Dermis blood vessel endothelial cell (primary cell): ENCODE measurements around the gene BACH2. TPM values are rescaled to one million over a fixed set of nuclear protein-coding genes. Genes with fewer than 3 reads are reported as not detected.
"Not testable (repeated sequence)": the region's sequence is repeated elsewhere in the genome, so short reads cannot be mapped to it uniquely, and the experiment has no call there.

Experiments
- DNase-seq: peaks from one replicate; pipeline ENCODE4 v3.0.0; 2010
- total RNA-seq: library from RNA; depleted of rRNA; stranded (reverse); fragments of >200 nt; gene quantifications from 2 replicates; pipeline ENCODE4 v1.2.3, GENCODE V29; 2014

Gene BACH2
- total RNA-seq, 1 donor from 2014 or later = 1.2 TPM

DNA sequence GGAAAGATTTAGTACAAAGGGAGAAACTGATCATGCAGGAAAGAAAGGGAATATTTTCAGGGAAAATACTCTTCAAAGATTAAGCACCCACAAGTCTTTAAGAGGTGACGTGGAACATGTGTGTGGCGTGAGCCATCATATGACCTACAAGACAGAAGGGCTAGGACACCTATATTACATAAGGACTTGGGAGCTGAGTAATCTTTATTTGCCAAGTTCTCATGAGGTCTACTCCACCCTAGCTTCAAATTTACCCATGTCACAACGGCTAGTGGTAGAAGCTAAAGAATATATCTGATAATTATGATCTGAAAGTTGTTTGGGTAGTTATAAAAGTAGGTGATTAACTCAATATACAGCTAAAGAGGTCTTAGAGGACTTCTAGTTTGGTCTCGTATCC lies 234.6 kb downstream of the BACH2 start:
- no peak for DNase-seq

DNA sequence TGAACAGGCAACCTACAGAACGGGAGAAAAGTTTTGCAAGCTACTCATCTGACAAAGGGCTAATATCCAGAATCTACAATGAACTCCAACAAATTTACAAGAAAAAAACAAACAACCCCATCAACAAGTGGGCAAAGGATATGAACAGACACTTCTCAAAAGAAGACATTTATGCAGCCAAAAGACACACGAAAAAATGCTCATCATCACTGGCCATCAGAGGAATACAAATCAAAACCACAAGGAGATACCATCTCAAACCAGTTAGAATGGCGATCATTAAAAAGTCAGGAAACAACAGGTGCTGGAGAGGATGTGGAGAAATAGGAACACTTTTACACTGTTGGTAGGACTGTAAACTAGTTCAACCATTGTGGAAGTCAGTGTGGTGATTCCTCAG lies 237.5 kb downstream of the BACH2 start:
- DNase-seq = not testable (repeated sequence)

DNA sequence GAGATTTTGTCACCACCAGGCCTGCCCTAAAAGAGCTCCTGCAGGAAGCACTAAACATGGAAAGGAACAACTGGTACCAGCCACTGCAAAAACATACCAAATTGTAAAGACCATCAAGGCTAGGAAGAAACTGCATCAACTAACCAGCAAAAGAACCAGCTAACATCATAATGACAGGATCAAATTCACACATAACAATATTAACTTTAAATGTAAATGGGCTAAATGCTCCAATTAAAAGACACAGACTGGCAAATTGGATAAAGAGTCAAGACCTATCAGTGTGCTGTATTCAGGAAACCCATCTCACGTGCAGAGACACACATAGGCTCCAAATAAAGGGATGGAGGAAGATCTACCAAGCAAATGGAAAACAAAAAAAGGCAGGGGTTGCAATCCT lies 240.7 kb downstream of the BACH2 start:
- DNase-seq = not testable (repeated sequence)

DNA sequence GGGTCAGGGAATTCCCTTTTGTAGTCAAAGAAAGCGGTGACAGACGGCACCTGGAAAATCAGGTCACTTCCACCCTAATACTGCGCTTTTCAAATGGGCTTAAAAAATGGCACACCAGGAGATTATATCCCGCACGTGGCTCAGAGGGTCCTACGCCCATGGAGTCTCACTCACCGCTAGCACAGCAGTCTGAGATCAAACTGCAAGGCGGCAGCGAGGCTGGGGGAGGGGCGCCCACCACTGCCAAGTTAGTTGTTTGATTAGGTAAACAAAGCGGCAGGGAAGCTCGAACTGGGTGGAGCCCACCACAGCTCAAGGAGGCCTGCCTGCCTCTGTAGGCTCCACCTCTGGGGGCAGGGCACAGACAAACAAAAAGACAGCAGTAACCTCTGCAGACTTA lies 242.4 kb downstream of the BACH2 start:
- DNase-seq = not testable (repeated sequence)

DNA sequence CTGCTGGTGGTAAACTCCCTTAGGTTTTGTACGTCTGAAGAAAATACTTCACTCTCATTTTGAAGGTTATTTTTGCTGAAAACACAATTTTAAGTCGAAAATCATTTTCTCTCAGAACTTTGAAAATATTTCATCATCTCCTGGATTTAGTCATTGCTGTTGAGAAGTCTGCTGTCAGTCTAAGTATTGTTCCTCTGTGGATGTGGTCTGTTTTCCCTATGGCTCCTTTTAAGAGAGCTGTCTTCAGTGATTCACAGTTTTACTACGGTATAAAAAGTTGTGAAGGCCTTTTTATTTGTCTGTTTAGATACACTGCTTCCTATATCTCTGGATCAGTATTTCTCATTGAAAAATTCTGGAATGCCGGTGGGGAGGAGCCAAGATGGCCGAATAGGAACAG lies 243.0 kb downstream of the BACH2 start:
- no peak for DNase-seq

DNA sequence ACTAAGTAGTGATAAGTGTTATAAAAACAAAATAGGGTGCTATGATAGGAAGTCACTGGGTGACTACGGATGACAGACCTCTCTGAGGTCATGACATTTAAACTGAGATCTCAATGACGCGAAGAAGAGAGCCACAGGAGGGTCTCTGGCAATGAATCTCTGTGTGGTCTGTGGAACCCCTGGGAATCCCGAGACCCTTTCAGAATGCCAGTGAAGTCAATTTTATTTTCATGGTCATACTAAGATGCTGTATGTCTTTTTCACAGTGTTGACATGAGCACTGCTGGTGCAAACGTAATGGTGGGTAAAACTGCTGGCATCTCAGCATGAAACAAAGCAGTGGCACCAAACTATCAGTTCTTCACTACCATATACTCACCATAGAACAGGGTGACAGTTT lies 247.3 kb downstream of the BACH2 start:
- DNase-seq = no peak

DNA sequence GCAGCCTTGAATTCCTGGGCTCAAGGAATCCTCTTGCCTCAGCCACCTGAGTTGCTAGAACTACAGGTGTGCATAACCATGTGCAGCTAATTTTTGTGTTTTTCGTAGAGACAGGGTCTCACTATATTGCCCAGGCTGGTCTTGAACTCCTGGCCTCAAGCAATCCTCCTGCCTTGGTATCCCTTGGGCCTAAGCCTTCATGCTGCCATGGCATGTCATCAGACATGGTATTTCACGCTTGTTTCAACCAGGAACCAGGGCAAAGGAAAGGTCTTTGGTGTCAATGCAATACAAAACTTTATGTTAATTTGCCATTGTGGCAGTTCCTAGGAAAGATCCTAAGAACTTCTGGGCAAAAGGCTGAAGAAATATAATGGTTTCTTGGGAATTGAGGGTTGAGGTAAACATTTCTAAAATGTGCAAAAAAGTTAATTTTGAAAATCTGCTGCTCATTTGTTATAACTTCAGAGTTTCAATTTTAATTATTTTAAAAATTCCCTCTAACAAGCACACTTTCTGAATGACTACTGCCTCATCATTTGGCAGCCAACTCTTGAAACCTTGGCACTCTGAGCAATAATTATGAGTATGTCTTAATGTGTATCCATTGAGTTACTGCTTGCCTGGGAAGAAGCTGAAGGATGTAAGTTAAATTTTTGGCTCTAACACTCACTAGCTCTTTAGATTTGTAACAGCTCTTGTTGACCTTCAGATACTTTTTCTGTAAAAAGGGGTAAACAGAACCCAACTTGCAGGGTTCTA lies 248.3 kb downstream of the BACH2 start:
- no peak for DNase-seq

DNA sequence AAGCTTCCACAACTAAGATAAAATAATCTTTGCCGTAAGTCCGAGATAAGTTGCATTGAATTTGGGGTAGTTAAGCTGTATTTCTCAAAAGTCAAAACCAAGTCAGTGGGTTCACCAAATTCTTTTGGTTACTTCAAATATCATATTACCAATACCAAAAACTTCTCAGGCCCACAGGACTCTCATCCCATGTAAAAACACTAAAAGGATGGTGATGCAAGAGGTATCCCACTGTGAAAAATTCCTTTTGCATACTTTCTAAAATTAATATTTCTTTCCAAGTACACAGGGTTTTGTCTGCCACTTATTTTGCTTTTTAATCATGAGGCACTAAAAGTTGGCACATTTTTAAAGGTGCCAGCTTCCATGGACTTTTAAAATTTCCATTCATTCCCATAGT lies 251.1 kb downstream of the BACH2 start:
- DNase-seq = no peak

DNA sequence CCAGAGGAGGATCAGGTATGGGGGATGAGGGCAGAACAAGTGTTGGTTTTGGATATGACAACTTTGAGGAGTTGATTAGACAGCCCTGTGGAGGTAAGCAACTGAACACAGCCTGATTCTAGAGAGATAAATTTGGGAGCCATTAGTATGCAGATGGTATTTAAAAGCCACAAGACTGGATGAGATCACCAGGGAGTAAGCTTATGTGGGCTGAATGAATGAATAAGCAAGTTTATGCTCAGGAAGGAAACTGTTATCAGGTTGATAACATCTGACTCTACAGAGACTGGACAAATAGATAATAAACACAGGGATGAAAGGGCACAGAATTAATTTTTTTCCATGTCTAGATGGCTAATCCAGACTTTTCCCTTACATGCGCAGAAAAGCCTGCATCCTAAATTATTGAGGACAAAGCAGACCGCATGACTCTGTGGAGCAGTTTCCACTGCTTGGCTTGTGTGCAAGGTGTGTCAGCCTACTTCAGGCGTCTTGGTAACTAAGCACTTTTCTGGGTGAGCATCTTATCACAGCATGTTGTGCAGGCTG lies 251.7 kb downstream of the BACH2 start:
- peak; percentile 17 for DNase-seq

DNA sequence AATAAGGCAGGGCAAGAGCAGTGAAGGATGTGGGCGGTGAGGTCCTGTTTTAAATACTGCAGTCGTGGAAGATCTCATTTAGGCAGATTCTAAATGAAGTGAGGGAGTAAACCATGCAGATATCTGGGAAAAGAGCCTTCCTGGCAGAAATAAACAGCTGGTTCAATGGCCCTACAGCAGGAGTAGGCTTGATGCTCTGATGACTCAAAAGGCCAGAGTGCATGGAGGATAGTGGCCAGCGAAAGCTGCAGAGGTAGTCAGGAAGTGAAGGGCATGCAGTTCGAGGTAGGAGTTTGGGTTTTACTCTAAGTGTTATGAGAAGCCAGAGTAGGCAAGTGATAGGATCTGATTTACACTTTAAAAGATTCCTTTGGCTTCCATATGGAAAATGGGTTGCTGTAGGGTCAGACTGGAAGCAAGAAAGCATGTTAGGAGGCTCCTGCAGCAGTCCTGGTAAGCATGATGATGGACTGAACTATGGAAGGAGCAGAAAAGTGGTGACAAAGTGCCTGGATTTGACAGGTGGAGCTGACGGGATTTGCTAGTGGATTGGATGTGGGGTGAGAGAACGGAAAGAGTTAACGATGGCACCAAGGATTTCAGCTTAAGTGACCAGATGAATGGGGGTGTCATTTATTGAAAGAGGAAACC lies 252.3 kb downstream of the BACH2 start:
- no peak for DNase-seq

DNA sequence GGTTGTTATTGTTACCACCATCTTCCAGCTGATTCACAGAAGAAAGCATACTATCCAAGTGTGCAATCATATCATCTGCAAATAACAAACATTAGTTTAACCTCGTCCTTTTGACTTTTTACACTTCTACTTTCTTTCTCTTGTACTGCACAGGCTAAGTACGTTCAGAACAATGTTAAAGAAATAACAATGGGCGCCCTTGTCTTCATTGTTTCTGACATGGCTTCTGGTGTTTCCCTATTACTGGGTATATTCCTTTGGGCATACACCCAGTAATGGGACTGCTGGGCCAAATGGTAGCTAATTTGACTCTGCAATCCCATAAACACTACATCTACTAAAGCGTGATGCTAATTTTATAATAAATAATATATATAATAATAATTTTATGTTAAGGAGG lies 255.7 kb downstream of the BACH2 start:
- no peak for DNase-seq

DNA sequence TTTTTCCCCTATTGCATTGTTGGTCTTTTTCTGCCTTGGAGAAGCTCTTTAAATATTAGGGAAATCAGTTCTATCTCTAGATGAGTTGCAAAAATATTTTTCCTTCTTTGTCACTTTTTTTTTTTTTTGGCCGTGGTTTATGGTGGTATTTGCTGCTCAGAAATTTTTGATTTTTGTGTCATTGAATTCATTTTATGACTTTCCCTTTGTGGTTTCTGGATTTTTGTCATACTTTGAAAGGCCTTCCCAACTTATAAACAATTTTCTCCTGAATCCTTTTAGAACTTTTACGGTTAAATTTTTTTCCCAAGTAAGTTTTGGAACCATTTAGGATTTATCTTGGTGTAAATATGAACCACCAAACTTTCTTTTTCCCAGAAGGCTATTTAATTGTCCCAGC lies 256.7 kb downstream of the BACH2 start:
- DNase-seq = no peak

DNA sequence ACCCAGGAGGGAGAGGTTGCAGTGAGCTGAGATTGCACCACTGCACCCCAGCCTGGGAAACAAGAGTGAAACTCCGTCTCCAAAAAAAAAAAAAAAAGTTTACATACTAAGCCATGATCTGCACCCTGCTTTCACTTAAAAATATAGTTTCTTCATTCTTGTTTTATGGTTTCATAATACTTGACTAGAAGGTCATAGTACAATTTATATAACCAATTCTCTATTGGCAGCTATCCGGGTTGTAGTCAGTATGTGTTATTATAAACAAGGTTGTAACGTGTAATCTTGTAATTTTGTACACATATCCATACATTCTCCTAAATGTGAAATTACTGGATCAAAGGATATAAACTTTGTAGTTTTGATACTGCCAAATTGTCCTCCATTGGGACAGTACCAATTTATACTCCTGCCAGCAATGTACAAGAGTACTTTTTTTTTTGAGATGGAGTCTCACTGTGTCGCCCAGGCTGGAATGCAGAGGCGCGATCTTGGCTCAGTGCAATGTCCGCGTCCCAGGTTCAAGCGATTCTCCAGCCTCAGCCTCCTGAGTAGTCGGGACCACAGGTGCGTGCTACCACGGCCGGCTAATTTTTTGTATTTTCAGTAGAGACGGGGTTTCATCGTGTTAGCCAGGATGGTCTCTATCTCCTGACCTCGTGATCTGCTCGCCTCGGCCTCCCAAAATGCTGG lies 257.5 kb downstream of the BACH2 start:
- DNase-seq = no peak

DNA sequence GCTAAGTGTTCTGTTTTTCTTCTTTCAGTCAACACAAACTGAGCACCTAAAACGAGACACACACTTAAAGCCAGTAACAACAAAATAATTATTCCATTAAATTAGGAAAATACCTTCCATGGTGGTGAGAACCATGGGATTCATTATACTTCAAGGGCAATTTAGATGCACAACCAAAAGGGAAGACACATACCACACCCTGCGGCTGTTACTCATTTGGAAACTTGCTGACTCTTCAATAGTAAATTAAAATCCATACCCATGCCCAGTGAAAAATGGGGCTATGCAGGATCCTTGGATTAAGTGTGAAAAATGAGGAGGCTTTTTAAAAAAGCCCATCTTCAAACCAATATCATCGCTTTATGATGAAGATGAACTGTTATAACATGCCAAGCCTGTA lies 259.7 kb downstream of the BACH2 start:
- no peak for DNase-seq

DNA sequence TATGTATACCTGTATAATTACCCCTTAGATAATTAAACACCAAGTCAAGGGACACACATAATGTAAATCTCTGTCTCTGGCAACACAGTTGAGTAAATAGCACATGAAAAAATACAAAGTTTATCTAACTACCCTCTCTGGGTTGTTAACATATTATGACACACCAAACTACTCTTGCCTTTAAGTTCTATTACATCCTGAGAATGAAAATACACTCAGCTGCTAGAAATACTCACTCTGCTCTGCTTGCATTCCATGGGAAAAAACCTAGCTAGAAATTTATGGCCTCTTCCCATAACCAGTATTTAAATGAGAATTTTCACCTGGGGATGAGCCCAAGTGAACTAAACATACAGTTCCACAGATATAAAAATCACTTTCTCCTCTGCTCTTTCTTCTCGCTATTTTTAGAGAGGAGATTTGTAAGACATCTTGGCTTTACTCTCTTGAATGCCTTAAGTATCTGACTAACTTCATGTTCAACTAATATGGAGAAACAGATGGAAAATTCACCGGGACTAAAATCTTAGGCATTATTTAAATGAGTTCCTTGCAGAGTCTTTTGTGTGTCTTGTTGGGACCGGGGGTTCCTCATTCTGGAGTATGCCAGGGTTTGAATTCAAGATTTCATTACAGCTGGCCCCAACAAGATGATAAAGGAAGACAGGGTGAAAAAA lies 261.5 kb downstream of the BACH2 start:
- no peak for DNase-seq

DNA sequence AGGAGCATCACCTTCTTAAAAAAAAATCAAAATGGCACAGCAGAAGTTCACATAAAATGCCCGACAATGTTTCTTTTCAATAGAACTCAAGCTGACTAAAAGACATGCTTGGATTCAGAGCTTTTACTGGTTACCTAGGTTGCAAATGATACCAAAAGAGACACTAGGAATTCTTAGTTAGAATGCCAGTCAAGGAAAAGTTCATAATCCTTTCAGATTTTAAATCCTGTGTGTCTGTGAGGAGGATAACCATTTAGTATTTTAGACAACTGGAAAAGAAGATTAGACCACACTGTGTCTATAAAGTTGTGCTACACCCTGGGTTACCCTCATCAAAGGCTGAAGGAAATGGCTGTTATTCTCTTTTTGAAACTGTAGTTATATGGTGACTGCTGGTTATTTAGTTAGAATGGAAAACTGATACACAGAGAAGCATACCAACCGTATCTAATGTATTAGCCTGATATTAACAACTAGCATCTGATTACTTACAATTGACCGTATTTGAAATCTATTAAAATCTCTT lies 262.8 kb downstream of the BACH2 start:
- DNase-seq = no peak

DNA sequence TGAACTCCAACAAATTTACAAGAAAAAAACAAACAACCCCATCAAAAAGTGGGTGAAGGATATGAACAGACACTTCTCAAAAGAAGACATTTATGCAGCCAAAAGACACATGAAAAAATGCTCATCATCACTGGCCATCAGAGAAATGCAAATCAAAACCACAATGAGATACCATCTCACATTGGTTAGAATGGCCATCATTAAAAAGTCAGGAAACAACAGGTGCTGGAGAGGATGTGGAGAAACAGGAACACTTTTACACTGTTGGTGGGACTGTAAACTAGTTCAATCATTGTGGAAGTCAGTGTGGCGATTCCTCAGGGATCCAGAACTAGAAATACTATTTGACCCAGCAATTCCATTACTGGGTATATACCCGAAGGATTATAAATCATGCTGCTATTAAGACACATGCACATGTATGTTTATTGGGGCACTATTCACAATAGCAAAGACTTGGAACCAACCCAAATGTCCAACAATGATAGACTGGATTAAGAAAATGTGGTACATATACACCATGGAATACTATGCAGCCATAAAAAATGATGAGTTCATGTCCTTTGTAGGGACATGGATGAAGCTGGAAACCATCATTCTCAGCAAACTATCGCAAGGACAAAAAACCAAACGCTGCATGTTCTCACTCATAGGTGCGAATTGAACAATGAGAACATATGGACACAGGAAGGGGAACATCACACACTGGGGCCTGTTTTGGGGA lies 264.0 kb downstream of the BACH2 start:
- DNase-seq = not testable (repeated sequence)

DNA sequence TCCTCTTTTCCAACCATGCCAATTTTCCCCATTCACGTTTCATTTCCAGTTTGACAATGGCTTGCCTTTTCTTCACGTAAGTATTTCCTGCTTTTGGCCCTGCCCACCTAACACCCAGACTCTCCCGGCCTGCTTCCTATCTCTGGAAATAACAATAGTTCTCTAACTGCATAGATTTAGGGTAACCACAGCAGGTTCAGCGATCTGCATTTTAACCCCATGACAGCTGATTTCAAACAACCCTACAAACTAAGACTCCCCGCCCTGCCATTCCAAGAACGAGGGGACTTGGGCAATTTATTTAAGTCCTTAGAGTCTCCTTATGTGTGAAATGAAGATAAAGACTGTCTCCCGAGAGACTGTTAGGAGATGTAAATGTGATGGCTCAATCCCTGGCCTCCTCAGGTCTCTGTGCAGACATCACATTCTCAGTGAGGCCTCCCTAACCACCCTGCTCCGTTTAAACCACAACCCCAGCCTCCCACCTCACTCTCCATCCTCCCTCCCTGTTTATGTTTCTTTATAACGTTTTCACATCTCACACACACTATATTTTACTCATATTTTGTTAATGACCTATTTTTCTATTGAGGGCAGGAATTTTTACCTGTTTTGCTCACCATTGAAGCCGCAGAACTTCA lies 267.5 kb downstream of the BACH2 start:
- no peak for DNase-seq

DNA sequence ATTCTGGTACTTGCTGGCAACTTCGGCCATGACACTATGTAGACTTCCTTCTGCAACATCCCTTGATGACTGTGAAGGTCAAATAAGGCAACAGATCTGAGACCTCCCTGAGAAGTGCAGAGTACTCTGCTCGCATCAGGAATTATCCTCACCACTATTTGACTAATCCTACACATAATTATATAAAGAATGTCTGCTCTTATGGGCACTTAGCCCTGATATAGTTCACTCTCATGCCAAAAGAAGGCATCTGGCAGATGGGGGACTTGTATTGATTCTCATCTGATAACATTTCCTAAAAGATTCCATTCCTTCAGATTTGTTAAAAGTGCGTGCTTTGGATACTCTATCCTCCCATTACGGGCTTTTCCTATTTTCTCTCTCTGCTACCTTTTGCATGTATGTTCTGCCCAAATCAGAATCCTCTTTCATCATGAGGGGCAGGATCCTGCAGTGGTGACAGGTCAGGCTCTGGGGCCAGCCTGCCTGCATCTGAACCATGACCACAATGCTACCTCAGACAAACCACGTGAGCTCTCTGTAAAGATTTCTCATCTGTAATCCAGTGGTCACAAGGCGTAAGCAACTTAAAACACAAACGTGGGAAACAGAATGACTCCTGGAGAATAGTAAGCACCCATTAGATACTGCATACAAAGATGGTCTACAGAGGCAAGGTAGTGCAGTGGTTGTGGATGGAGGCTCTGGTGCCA lies 268.4 kb downstream of the BACH2 start:
- no peak for DNase-seq

DNA sequence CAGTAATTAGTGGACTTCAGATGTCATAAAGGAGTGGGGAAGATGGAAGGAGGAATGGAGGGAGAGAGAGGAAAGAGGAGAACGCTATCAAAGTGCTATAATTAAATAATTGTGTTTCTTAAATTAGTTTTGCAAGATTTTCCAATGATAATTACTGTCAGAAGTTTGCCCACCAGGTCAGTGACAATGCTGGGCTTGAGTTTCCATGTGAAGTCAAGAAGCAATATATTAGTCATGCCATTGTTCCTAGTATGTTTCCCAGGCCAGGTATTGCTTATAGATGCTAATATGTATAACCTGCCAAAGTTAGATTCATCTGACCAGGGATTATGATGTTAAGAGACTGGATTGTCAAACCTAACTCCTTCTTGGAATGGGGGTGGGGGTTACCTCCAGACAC lies 270.4 kb downstream of the BACH2 start:
- DNase-seq = no peak

DNA sequence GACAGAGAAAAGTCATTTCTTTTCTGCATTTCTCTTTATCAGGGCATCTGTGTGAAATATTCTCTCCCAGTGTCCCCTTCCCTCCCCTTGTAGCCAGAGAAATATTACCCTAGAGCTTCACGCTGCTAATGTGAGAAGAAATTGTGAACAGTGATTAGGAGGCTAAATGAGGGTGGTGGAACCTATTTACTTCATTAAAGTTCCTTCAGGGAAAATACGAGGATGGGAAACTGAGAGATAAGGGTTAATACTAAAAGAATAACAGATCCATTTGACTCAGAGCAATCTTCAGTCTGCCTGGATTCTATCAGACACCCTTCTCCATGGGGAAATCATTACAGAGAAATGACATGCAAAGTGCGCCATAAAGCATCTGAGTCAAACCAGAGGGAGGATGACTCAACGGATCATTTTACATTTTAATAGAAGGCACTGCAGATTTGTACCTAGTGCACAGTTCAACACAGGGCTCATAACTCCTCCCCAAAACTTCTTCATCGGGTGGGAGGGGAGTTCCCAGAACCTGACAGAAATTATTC lies 271.1 kb downstream of the BACH2 start:
- DNase-seq = no peak
